WI38 (cell line): ENCODE data around the gene LDLRAD1.
"Not testable (repeated sequence)": the region's sequence is repeated elsewhere in the genome, so short reads cannot be mapped to it uniquely, and the experiment has no call there.

Experiments used
- H3K4me3 ChIP-seq: 2 replicates; pipeline ENCODE4 v1.5.1; 2011; ENCODE audit warnings: low read depth, mild to moderate bottlenecking, control low read depth, low read length
- CTCF ChIP-seq: IDR thresholded peaks from 2 replicates; pipeline ENCODE4 v1.5.1; 2012; ENCODE audit warnings: low read depth, mild to moderate bottlenecking, control low read depth, low read length

The LDLRAD1 gene

GRCh38 chr1:54008876-54009275 lies 9.1 kb downstream of the LDLRAD1 start:
- H3K4me3 ChIP-seq: no peak overlapping the region
- no peak for TF ChIP-seq CTCF

GRCh38 chr1:54007613-54008012 lies 10.4 kb downstream of the LDLRAD1 start:
- no peak overlapping the region for H3K4me3 ChIP-seq
- no peak for TF ChIP-seq CTCF

- H3K4me3 ChIP-seq: no peak overlapping the region
- TF ChIP-seq CTCF: no peak
Measured at GRCh38 chr1:54006508-54006907, 11.5 kb downstream of the LDLRAD1 start.

GRCh38 chr1:54004481-54005049 lies 13.4 kb downstream of the LDLRAD1 start:
- TF ChIP-seq CTCF: no peak
- no peak overlapping the region for H3K4me3 ChIP-seq

- H3K4me3 ChIP-seq: not testable (repeated sequence)
Measured at GRCh38 chr1:54003750-54004480, 14.1 kb downstream of the LDLRAD1 start.

GRCh38 chr1:54003249-54003646 lies 14.7 kb downstream of the LDLRAD1 start:
- no peak for TF ChIP-seq CTCF
- no peak overlapping the region for H3K4me3 ChIP-seq

GRCh38 chr1:54002544-54003248 lies 15.3 kb downstream of the LDLRAD1 start:
- no peak overlapping the region for H3K4me3 ChIP-seq
- TF ChIP-seq CTCF: no peak
